HG02884 (cell line): Measurements from ENCODE around the gene RAB33A.
"Not testable (repeated sequence)": the region's sequence is repeated elsewhere in the genome, so short reads cannot be mapped to it uniquely, and the experiment has no call there.

Source experiments
- ATAC-seq: cut with Tn5 transposase; IDR thresholded peaks from one replicate; pipeline ENCODE4 v1.9.1; 2021; ENCODE audit warnings: mild to moderate bottlenecking, moderate library complexity; ENCODE audit not compliant: unreplicated experiment

Gene RAB33A

DNA sequence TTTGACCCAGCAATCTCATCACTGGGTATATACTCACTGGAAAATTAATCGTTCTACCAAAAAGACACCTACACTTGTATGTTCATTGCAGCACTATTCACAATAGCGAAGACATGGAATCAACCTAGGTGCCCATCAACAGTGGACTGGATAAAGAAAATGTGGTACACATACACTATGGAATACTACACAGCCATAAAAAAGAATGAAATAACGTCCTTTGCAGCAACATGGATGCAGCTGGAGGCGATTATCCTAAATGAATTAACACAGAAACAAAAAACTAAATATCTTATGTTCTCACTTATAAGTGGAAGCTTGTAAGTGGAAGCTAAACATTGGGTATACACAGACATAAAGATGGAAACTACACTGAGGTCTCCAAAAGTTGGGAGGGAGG is 59.4 kb downstream of the RAB33A start:
- not testable (repeated sequence) for ATAC-seq
